ENCODE data around the gene ADAMTS8. TPM values are rescaled to one million over a fixed set of nuclear protein-coding genes. Genes with fewer than 3 reads are reported as not detected.

ADAMTS8 gene
- total RNA-seq, 4 donors from 2014 or later: 0.38 to 0.56 TPM; not detected in 2

- WGBS, 2 donors: 97 to 98% methylated on average over 5 of the region's 5 CpGs
- H3K27me3 ChIP-seq: no peaks in the 10 kb centered on the region
- H3K27ac ChIP-seq: no peak overlapping the region
- H3K4me1 ChIP-seq: no peaks in the 10 kb centered on the region
- TF ChIP-seq POLR2A (IDR thresholded peaks at IDR 0.05) (no peak), CTCF (IDR thresholded peaks at IDR 0.05) (no peak)
- no peaks in the 10 kb centered on the region for H3K9me3 ChIP-seq
- H3K36me3 ChIP-seq: peaks cover 38 to 50% of the 10 kb centered on the region in 2 donors
- no peak for DNase-seq
- intact Hi-C loops (cut with DNase I): no loop called here
- H3K4me3 ChIP-seq (replicated peaks in 1 of 3): no peak overlapping the region
Observed at GRCh38 chr11:130465263-130465662, 36.9 kb upstream of the ADAMTS8 start.

DNA sequence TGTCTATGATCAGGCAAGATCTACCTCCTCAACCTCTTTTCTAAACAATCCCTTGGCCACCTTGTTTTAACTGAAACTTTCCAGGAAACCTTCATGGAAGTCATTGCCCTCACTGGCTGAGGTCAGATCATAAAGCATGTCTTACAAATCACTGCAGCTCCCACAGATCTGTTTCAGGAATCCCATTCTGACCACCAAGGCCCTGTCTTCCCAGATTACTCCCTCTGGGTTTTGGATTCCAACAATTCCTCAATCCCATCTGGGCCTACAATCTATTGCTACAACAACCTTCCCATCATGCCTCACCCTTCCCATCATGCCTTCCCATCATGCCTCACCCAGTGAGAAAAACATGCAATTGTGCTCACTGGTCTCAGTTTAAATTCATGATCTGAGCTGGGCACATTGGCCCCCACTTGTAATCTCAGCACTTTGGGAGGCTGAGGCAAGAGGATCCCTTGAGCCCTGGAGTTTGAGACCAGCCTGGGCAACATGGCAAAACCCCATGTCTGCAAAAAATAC, 35.9 kb upstream of the ADAMTS8 start:
- no peaks in the 10 kb centered on the region for H3K4me1 ChIP-seq
- H3K27ac ChIP-seq: no peak overlapping the region
- no peak for TF ChIP-seq POLR2A (IDR thresholded peaks at IDR 0.05)
- TF ChIP-seq CTCF (IDR thresholded peaks at IDR 0.05): no peak
- H3K4me3 ChIP-seq (replicated peaks in 1 of 3): no peak overlapping the region
- intact Hi-C loops (cut with DNase I): no loop called here
- no peaks in the 10 kb centered on the region for H3K9me3 ChIP-seq
- DNase-seq: no peak
- peaks cover 35 to 46% of the 10 kb centered on the region in 2 donors for H3K36me3 ChIP-seq
- no peaks in the 10 kb centered on the region for H3K27me3 ChIP-seq

GRCh38 chr11:130462931-130463330, 34.5 kb upstream of the ADAMTS8 start:
- intact Hi-C loops (cut with DNase I): no loop called here
- no peaks in the 10 kb centered on the region for H3K9me3 ChIP-seq
- no peaks in the 10 kb centered on the region for H3K27me3 ChIP-seq
- no peak overlapping the region for H3K27ac ChIP-seq
- no peak for TF ChIP-seq POLR2A (IDR thresholded peaks at IDR 0.05)
- no peak for DNase-seq
- 96 to 97% methylated on average over 8 of the region's 8 CpGs for WGBS, 2 donors
- H3K4me1 ChIP-seq: peaks cover 0 to 3% of the 10 kb centered on the region in 2 donors
- no peak overlapping the region for H3K4me3 ChIP-seq (replicated peaks in 1 of 3)
- H3K36me3 ChIP-seq: peaks cover 32 to 43% of the 10 kb centered on the region in 2 donors

DNA sequence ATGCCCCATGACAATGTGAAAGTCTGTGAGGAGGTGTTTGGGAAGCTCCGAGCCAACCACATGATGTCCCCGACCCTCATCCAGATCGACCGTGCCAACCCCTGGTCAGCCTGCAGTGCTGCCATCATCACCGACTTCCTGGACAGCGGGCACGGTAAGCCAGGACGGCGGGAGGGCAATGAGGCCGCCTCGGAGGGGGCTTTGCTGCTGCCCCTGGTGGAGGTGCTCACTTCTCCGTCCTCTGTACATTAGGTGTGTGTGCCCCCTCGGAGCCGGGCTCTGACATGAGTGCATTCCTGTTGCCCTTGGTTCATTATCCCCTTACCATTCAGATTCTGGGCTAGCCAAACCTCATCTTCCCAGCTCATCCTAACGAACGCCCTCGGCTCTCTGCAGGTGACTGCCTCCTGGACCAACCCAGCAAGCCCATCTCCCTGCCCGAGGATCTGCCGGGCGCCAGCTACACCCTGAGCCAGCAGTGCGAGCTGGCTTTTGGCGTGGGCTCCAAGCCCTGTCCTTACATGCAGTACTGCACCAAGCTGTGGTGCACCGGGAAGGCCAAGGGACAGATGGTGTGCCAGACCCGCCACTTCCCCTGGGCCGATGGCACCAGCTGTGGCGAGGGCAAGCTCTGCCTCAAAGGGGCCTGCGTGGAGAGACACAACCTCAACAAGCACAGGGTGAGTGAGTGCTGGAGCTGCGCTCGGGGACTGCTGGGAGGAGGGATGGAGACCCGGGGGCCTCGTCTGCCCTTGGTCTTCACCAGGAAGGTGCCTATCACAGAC, 33.9 kb upstream of the ADAMTS8 start:
- TF ChIP-seq CTCF (IDR thresholded peaks at IDR 0.05) (no peak), POLR2A (IDR thresholded peaks at IDR 0.05) (no peak)
- peaks cover 32 to 40% of the 10 kb centered on the region in 2 donors for H3K36me3 ChIP-seq
- H3K4me1 ChIP-seq: peaks cover 3 to 4% of the 10 kb centered on the region in 2 donors
- no peaks in the 10 kb centered on the region for H3K27me3 ChIP-seq
- WGBS, 2 donors: 96 to 97% methylated on average over 12 to 22 of the region's 31 CpGs
- DNase-seq: no peak
- H3K27ac ChIP-seq: no peak overlapping the region
- intact Hi-C loops (cut with DNase I): no loop called here
- no peak overlapping the region for H3K4me3 ChIP-seq (replicated peaks in 1 of 3)
- H3K9me3 ChIP-seq: no peaks in the 10 kb centered on the region

DNA sequence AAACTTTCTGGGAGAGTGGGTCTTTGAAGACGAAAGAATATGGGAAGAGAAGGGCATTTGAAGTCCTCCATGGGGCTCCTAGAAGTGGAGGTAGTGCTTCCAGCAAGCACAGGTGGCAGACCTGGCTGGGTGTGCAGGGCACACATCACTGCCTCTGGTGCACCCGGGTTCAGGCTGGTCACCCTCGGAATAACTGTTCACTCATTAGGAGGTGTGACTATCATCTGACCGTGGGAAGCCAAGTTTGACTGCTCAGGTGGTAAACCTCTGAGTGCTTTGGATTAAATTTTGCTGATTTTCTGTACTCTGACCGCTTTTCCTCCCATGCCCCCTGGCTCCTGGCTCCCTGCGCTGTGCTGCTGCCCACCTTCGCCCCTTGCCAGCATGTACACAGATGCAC, 31.1 kb upstream of the ADAMTS8 start:
- H3K27me3 ChIP-seq: no peaks in the 10 kb centered on the region

More for the DNA sequence above, 31.1 kb upstream of the ADAMTS8 start:
- no peaks in the 10 kb centered on the region for H3K9me3 ChIP-seq
- no peak overlapping the region for H3K27ac ChIP-seq
- DNase-seq: no peak
- intact Hi-C loops (cut with DNase I): loop anchor here (10.0 kb wide), 1 partner anchor 75 kb away; no protein-coding TSS in a partner anchor
- TF ChIP-seq CTCF (IDR thresholded peaks at IDR 0.05): no peak
- TF ChIP-seq POLR2A (IDR thresholded peaks at IDR 0.05): no peak
- peaks cover 19 to 22% of the 10 kb centered on the region in 2 donors for H3K4me1 ChIP-seq
- H3K36me3 ChIP-seq: peaks cover 21 to 29% of the 10 kb centered on the region in 2 donors
- no peak overlapping the region for H3K4me3 ChIP-seq (replicated peaks in 1 of 3)
- WGBS, 2 donors: 85 to 87% methylated on average over 6 to 7 of the region's 7 CpGs

Measured in thyroid gland (tissue), 4 donors.